ENCODE results near the gene C12orf56. TPM values are rescaled to one million over a fixed set of nuclear protein-coding genes. Genes with fewer than 3 reads are reported as not detected.
A peak's percentile ranks its signal among the peaks of the same experiment; 100 is the strongest.

The C12orf56 gene
- total RNA-seq, 1 experiment from 2014 or later: not detected

DNA sequence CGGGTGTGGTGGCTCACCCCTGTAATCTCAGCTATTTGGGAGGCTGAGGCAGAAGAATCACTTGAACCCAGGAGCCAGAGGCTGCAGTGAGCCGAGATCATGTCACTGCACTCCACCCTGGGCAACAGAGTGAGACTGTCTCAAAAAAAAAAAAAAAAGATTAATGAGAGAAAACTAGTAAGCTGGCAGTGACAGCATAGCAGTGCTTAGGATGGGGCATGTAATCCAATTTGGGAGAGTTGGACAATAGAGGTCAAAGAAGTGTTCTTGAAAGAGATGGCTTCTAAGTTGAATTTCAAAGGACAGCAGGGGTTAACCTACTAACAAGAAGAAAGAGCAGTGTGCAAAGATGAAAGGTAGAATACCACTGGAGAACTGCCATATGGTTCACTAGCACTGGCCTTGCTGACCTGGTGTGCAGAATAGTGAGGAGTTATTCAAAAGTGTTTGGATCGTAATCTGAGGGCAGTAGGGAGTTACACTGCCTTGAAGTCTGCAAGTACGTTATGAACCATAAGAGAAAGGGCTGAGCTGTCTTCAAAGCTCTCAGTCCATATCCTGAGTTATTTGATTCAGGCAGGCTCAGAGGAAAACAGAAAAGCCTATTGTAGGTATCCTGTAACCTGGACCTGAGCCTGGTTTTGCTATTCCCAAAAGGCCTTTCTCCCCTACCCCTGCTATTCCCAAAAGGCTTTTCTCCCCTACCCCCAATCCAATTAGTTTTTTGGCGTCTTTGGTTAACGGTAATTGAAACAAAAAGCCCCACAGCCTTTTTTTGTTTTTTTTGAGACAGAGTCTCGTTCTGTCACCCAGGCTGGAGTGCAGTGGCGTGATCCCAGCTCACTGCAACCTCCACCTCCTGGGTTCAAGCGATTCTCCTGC lies 17.0 kb upstream of the C12orf56 start:
- H3K9me2 ChIP-seq (ENCODE audit: insufficient read depth): no peaks in the 10 kb centered on the region
- H3K27me3 ChIP-seq (ENCODE audit: insufficient read depth, low read length): no peaks in the 10 kb centered on the region
- peaks cover 73% of the 10 kb centered on the region for H3K79me2 ChIP-seq (ENCODE audit: insufficient read depth, low read length)
- H3K27ac ChIP-seq (ENCODE audit: low read depth, low read length): no peak overlapping the region
- H2AFZ ChIP-seq (ENCODE audit: low read depth, low read length, poor library complexity, severe bottlenecking): no peak overlapping the region
- intact Hi-C loops (cut with micrococcal nuclease): loop anchor here (5.0 kb wide), 1 partner anchor 565 kb away; the partner anchor contains the start of gene SRGAP1
- TF ChIP-seq, protein P1, sequence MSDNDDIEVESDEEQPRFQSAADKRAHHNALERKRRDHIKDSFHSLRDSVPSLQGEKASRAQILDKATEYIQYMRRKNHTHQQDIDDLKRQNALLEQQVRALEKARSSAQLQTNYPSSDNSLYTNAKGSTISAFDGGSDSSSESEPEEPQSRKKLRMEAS (IDR thresholded peaks at IDR 0.05): no peak
- peak; percentile 50 for TF ChIP-seq POLR2AphosphoS5 (IDR thresholded peaks at IDR 0.05; ENCODE audit: low read depth, low read length)
- TF ChIP-seq YY1 (IDR thresholded peaks at IDR 0.05; ENCODE audit: extremely low read depth, insufficient replicate concordance, low read depth, low read length): no peak
- no peak for TF ChIP-seq RAD21 (IDR thresholded peaks at IDR 0.05; ENCODE audit: low read depth)
- TF ChIP-seq ZFX (IDR thresholded peaks at IDR 0.05): no peak
- H3K4me3 ChIP-seq (replicated peaks in 1 of 2; ENCODE audit: low read depth in 1 of 2, low read length in 2 of 2): no peak overlapping the region
- no peaks in the 10 kb centered on the region for H3K9me3 ChIP-seq (ENCODE audit: control insufficient read depth in 1 of 2, insufficient read depth in 1 of 2, low read depth in 1 of 2, low read length in 2 of 2)
- H3K9ac ChIP-seq (ENCODE audit: low read length): no peak overlapping the region
- DNase-seq (ENCODE audit: low read depth, low spot score) (no peak), ATAC-seq (no peak)
- POLR2A ChIA-PET: no interaction called here
- H3K4me1 ChIP-seq (ENCODE audit: control insufficient read depth in 1 of 2, insufficient read depth in 2 of 2, low read length in 2 of 2): peaks cover 0 to 20% of the 10 kb centered on the region in 2 experiments; a peak in 1 of 4 replicates
- CTCF ChIA-PET: no interaction called here
- H3K36me3 ChIP-seq (ENCODE audit: control insufficient read depth in 1 of 2, insufficient read depth in 2 of 2, low read length in 2 of 2): peaks cover 20 to 29% of the 10 kb centered on the region in 2 experiments; a peak in 3 of 4 replicates
- H4K20me1 ChIP-seq (ENCODE audit: insufficient read depth): peaks cover 8% of the 10 kb centered on the region; the same call in 1 of the 2 replicates
- RAD21 ChIA-PET (ENCODE audit: low non-redundant PET in 1 of 2, low total read pairs in 2 of 2, uncharacterized antibody in 2 of 2, unreplicated experiment in 2 of 2): no interaction called here
- H3K4me2 ChIP-seq (ENCODE audit: low read length): no peak overlapping the region
- no TSS peak for BruUV-seq (replicated peaks)

DNA sequence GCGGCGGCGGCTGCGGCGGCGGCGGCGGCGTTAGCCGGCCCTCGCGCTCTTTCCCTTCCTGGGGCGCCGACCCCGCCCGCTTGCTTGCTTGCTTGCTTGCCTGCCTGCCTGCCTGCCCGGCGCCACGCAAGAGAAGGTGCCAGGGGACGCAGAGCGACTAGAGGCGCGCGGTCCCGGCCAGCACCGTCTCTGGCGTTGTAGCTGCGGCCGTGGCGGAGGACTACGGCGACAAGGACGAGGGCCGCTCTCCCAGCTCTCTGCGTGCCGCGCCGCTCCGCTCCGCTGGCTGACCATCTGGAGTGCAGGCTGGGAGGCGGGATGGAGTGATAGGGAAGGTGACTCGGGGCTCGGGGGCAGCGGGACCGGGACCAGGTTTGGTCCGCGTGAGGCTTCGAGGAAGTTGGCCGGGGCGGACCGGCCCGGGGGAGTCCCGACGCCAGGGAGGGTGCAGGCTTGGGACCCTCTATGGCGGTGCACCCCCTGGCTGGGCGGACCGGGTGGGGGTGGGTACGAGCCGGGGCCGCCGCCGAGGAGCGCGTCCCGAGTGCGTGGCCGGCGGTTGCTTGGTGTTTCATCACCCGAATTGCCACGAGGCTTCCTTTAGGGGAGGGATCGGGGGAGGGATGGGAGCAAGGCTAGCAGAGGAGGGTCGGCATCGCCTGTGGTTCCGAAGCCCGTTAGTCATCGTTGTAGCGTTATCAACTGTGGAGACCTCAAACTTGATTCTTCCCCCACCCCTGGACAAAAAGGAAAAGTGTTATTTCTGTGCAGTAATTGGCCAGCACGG lies 14.1 kb upstream of the C12orf56 start:
- peak overlapping the region; percentile 76 to 95 for H3K4me3 ChIP-seq (replicated peaks in 1 of 2; ENCODE audit: low read depth in 1 of 2, low read length in 2 of 2)
- ATAC-seq: peak; percentile 36
- H4K20me1 ChIP-seq (ENCODE audit: insufficient read depth): peaks cover 2% of the 10 kb centered on the region; the same call in 1 of the 2 replicates
- CTCF ChIA-PET: no interaction called here
- no peak overlapping the region for H2AFZ ChIP-seq (ENCODE audit: low read depth, low read length, poor library complexity, severe bottlenecking)
- peak overlapping the region; percentile 99 for H3K9ac ChIP-seq (ENCODE audit: low read length)
- intact Hi-C loops (cut with micrococcal nuclease): loop anchor here (1.0 to 5.0 kb wide), 2 partner anchors 131 to 562 kb away; partner anchors contain the start of gene SRGAP1
- H3K27me3 ChIP-seq (ENCODE audit: insufficient read depth, low read length): no peaks in the 10 kb centered on the region
- H3K4me2 ChIP-seq (ENCODE audit: low read length): peak overlapping the region; percentile 95
- H3K36me3 ChIP-seq (ENCODE audit: control insufficient read depth in 1 of 2, insufficient read depth in 2 of 2, low read length in 2 of 2): peaks cover 0 to 2% of the 10 kb centered on the region in 2 experiments; a peak in 1 of 4 replicates
- H3K27ac ChIP-seq (ENCODE audit: low read depth, low read length): peak overlapping the region; percentile 96
- H3K79me2 ChIP-seq (ENCODE audit: insufficient read depth, low read length): peaks cover 52% of the 10 kb centered on the region
- RAD21 ChIA-PET (ENCODE audit: low non-redundant PET in 1 of 2, low total read pairs in 2 of 2, uncharacterized antibody in 2 of 2, unreplicated experiment in 2 of 2): no interaction called here
- no TSS peak for BruUV-seq (replicated peaks)
- DNase-seq (ENCODE audit: low read depth, low spot score): no peak
- no peaks in the 10 kb centered on the region for H3K9me3 ChIP-seq (ENCODE audit: control insufficient read depth in 1 of 2, insufficient read depth in 1 of 2, low read depth in 1 of 2, low read length in 2 of 2)
- POLR2A ChIA-PET: interaction anchor here (0.7 to 1.4 kb wide), 7 partner anchors 11 to 204 kb away, joined by 3 to 6 read pairs (median 3); partner anchors contain the start of gene KICS2
- H3K9me2 ChIP-seq (ENCODE audit: insufficient read depth): no peaks in the 10 kb centered on the region
- H3K4me1 ChIP-seq (ENCODE audit: control insufficient read depth in 1 of 2, insufficient read depth in 2 of 2, low read length in 2 of 2): peaks cover 0 to 28% of the 10 kb centered on the region in 2 experiments; a peak in 2 of 4 replicates
- TF ChIP-seq JUND (IDR thresholded peaks at IDR 0.05): no peak
- TF ChIP-seq YY1 (IDR thresholded peaks at IDR 0.05; ENCODE audit: extremely low read depth, insufficient replicate concordance, low read depth, low read length): no peak
- TF ChIP-seq FOSL1 (IDR thresholded peaks at IDR 0.05; ENCODE audit: low read depth): no peak
- no peak for TF ChIP-seq EZH2 (IDR thresholded peaks at IDR 0.05)
- TF ChIP-seq CBX3 (IDR thresholded peaks at IDR 0.05; ENCODE audit: low read depth): no peak
- no peak for TF ChIP-seq TCF7L2 (IDR thresholded peaks at IDR 0.05; ENCODE audit: borderline replicate concordance, extremely low read depth, insufficient read depth, insufficient read length)
- no peak for TF ChIP-seq ELF1 (IDR thresholded peaks at IDR 0.05; ENCODE audit: borderline replicate concordance, low read depth)
- no peak for TF ChIP-seq ZNF274 (IDR thresholded peaks at IDR 0.05; ENCODE audit: low read depth, low read length)
- peak; percentile 23 for TF ChIP-seq SIN3A (IDR thresholded peaks at IDR 0.05; ENCODE audit: low read depth)
- no peak for TF ChIP-seq SRF (IDR thresholded peaks at IDR 0.05; ENCODE audit: low read depth)
- TF ChIP-seq, protein P2, sequence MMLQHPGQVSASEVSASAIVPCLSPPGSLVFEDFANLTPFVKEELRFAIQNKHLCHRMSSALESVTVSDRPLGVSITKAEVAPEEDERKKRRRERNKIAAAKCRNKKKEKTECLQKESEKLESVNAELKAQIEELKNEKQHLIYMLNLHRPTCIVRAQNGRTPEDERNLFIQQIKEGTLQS (IDR thresholded peaks at IDR 0.05): no peak
- TF ChIP-seq, protein P3, sequence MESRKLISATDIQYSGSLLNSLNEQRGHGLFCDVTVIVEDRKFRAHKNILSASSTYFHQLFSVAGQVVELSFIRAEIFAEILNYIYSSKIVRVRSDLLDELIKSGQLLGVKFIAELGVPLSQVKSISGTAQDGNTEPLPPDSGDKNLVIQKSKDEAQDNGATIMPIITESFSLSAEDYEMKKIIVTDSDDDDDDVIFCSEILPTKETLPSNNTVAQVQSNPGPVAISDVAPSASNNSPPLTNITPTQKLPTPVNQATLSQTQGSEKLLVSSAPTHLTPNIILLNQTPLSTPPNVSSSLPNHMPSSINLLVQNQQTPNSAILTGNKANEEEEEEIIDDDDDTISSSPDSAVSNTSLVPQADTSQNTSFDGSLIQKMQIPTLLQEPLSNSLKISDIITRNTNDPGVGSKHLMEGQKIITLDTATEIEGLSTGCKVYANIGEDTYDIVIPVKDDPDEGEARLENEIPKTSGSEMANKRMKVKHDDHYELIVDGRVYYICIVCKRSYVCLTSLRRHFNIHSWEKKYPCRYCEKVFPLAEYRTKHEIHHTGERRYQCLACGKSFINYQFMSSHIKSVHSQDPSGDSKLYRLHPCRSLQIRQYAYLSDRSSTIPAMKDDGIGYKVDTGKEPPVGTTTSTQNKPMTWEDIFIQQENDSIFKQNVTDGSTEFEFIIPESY (IDR thresholded peaks at IDR 0.05; ENCODE audit: extremely low read depth, insufficient replicate concordance, low read length): no peak
